ENCODE data around the gene CACNA1C.

DNA sequence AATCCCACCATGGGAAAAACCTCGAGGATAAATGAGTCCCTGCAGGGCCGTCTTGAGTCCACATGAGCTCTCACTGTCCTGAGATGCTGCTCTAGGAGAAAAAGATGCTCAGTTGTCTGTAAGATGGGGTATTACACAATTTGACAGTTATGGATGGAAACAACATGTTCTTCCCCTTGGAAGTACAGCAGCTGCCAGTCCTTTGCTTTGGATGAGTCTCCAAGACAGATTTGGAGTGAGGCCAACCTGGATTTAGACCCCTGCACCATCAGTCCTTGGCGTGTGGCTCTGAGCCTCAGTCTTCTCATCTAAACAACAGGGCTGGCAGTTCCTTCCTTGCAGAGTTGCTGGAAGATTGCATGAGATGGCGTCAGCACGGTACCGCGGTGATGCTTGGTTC is 432.9 kb downstream of the CACNA1C start:
- TF ChIP-seq, protein P1, sequence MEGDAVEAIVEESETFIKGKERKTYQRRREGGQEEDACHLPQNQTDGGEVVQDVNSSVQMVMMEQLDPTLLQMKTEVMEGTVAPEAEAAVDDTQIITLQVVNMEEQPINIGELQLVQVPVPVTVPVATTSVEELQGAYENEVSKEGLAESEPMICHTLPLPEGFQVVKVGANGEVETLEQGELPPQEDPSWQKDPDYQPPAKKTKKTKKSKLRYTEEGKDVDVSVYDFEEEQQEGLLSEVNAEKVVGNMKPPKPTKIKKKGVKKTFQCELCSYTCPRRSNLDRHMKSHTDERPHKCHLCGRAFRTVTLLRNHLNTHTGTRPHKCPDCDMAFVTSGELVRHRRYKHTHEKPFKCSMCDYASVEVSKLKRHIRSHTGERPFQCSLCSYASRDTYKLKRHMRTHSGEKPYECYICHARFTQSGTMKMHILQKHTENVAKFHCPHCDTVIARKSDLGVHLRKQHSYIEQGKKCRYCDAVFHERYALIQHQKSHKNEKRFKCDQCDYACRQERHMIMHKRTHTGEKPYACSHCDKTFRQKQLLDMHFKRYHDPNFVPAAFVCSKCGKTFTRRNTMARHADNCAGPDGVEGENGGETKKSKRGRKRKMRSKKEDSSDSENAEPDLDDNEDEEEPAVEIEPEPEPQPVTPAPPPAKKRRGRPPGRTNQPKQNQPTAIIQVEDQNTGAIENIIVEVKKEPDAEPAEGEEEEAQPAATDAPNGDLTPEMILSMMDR (IDR thresholded peaks at IDR 0.05; ENCODE audit: low read depth, low read length), result no peak
- no peak for TF ChIP-seq POLR2A (IDR thresholded peaks at IDR 0.05; ENCODE audit: extremely low read depth, insufficient read length)
